Measurements from ENCODE around the gene ZNF892.
"Not testable (repeated sequence)": the region's sequence is repeated elsewhere in the genome, so short reads cannot be mapped to it uniquely, and the experiment has no call there.

ZNF892 gene

GRCh38 chr2:95231723-95232122 lies 24.4 kb downstream of the ZNF892 start:
- peak; percentile 83 for DNase-seq (ENCODE audit: low spot score)

- DNase-seq (ENCODE audit: low spot score), result no peak
Measured at GRCh38 chr2:95232232-95232631, 24.9 kb downstream of the ZNF892 start.

- no peak for DNase-seq (ENCODE audit: low spot score)
Measured at GRCh38 chr2:95234286-95234785, 27.0 kb downstream of the ZNF892 start.

GRCh38 chr2:95234816-95235215 lies 27.5 kb downstream of the ZNF892 start:
- DNase-seq (ENCODE audit: low spot score), result no peak

- no peak for DNase-seq (ENCODE audit: low spot score)
Measured at GRCh38 chr2:95238131-95238530, 30.8 kb downstream of the ZNF892 start.

- no peak for DNase-seq (ENCODE audit: low spot score)
Measured at GRCh38 chr2:95240091-95240490, 32.8 kb downstream of the ZNF892 start.

GRCh38 chr2:95240556-95240955 lies 33.2 kb downstream of the ZNF892 start:
- no peak for DNase-seq (ENCODE audit: low spot score)

- DNase-seq (ENCODE audit: low spot score), result not testable (repeated sequence)
Measured at GRCh38 chr2:95242084-95242483, 34.8 kb downstream of the ZNF892 start.

All from Ammon's horn (tissue), 1 donor.